ENCODE results near the gene CBX1. TPM values are rescaled to one million over a fixed set of nuclear protein-coding genes. Genes with fewer than 3 reads are reported as not detected.

Gene CBX1
- total and polyA plus RNA-seq, 2 of the 8 experiments (the other 6 are each of a cell fraction or from before 2014, with no cell fraction given): 38.7 to 173 TPM

DNA sequence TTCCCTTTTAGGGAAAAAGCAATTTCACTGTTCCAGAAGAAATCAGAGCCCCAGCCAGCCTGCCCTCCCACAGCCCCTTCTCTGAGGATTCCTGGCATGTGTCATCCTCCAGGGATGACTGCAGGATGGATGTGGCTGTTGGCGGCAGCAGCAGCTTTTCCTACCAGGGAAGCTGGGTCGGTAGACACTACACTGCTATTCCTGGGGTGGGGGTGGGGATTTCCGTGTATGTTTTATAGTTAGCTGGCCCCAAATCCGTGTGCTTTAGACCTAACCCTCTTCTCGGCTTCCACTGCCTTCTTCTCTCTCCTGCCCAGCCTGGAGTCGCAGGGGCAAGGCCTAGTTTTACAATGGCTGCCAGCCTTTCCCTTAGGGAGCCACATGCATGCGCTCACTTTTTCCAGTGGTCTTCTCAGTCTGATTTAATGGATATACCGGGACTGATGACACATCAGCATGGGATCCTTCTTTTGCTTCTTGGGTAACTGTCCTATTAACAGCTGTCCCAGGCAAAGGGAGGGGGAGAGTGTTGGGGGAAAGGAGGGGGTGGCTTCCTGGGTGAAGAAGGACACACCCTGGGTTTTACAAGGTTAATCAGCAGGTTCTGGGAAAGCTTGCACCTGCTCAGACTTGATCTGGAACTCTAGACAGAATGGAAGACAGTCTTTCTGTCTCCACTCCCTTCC, 55.8 kb downstream of the CBX1 start:
- no peak overlapping the region for H3K9ac ChIP-seq (replicated peaks in 1 of 4; ENCODE audit: extremely low read depth in 1 of 4, low read depth in 3 of 4, low read length in 3 of 4)
- peak overlapping the region in 1 of 2 experiments; percentile 87; a peak in 2 of 4 replicates for H3K4me2 ChIP-seq (ENCODE audit: insufficient read depth in 1 of 2, low read depth in 2 of 2, low read length in 2 of 2)
- TF ChIP-seq RFX5 (IDR thresholded peaks at IDR 0.05; ENCODE audit: borderline replicate concordance, low read depth, low read length) (no peak), CBX8 (IDR thresholded peaks at IDR 0.05; ENCODE audit: borderline replicate concordance, low read depth, low read length) (no peak), POLR2A (IDR thresholded peaks at IDR 0.05; ENCODE audit: control extremely low read depth in 1 of 2, low read depth in 2 of 2, low read length in 2 of 2) (no peak), PHF8 (conservative IDR thresholded peaks at IDR 0.05; ENCODE audit: low read depth, low read length) (no peak)

More for the DNA sequence above, 55.8 kb downstream of the CBX1 start:
- no peaks in the 10 kb centered on the region for H3K9me3 ChIP-seq (ENCODE audit: insufficient read depth in 2 of 2, low read depth in 1 of 2, low read length in 1 of 2)
- no peak overlapping the region for H4K91ac ChIP-seq (replicated peaks; ENCODE audit: insufficient read length, low read length)
- no peak overlapping the region for H2BK20ac ChIP-seq (ENCODE audit: low read length)
- H3K27ac ChIP-seq (ENCODE audit: low read depth, low read length): no peak overlapping the region
- no peaks in the 10 kb centered on the region; a peak in 1 of 8 replicates for H3K36me3 ChIP-seq (ENCODE audit: control insufficient read depth in 2 of 4, insufficient read depth in 4 of 4, low read length in 3 of 4)
- H2AK5ac ChIP-seq (ENCODE audit: low read depth, low read length): 0 out of 2 replicates have a peak overlapping the region, but pooled peaks have one; percentile 48
- no peak overlapping the region for H3K23ac ChIP-seq (ENCODE audit: insufficient read length)
- peaks cover 0 to 7% (median 6%) of the 10 kb centered on the region in 4 experiments; a peak in 4 of 7 replicates for H3K4me1 ChIP-seq (replicated peaks in 1 of 4; ENCODE audit: control insufficient read depth in 3 of 4, insufficient read depth in 4 of 4, low read length in 3 of 4)
- no peaks in the 10 kb centered on the region; the same call in 1 of the 2 replicates for H3K79me1 ChIP-seq (ENCODE audit: low read depth, low read length)
- ChIA-PET CTCF (ENCODE audit: partially characterized antibody) (interaction anchor here (0.6 to 10.5 kb wide), 10 partner anchors 9 to 1249 kb away, joined by 3 to 111 read pairs (median 4); no protein-coding TSS in a partner anchor), POLR2A (ENCODE audit: partially characterized antibody) (interaction anchor here (0.9 to 41.8 kb wide), 3 partner anchors 8 to 67 kb away, joined by 3 to 1227 read pairs (median 1227); partner anchors contain the start of genes COPZ2 and NFE2L1)
- peaks cover 10% of the 10 kb centered on the region for H3K23me2 ChIP-seq (ENCODE audit: low read depth, low read length)
- no peak overlapping the region for H3K18ac ChIP-seq (ENCODE audit: extremely low read depth, low read length)
- no peak overlapping the region for H2BK12ac ChIP-seq (ENCODE audit: low read depth, low read length)
- H3K4me3 ChIP-seq (ENCODE audit: extremely low read depth in 1 of 4, insufficient read depth in 2 of 4, low read depth in 3 of 4, low read length in 4 of 4): no peak overlapping the region
- no peaks in the 10 kb centered on the region for H3K27me3 ChIP-seq (replicated peaks in 1 of 4; ENCODE audit: control insufficient read depth in 3 of 4, extremely low read depth in 1 of 4, insufficient read depth in 3 of 4, low read length in 3 of 4)
- no peak overlapping the region for H3K14ac ChIP-seq (ENCODE audit: insufficient read length)
- no peak for FAIRE-seq
- WGBS, 2 experiments (ENCODE audit: extremely low coverage in 1 of 2, insufficient coverage in 1 of 2, insufficient read length in 1 of 2, insufficient replicate concordance in 2 of 2, low coverage in 1 of 2, low lambda C conversion rate in 2 of 2, missing lambda C conversion rate in 1 of 2): 81% methylated on average over 8 of the region's 8 CpGs; no CpG with 5 or more reads in 1 of the 2 experiments
- no peak overlapping the region for H3K56ac ChIP-seq (replicated peaks; ENCODE audit: insufficient read length, low read depth, low read length)
- DNase-seq (ENCODE audit: low read depth in 1 of 2, low spot score in 2 of 2): no peak
- no peak overlapping the region for H2AFZ ChIP-seq (ENCODE audit: low read length)
- no peak overlapping the region for H2BK5ac ChIP-seq (ENCODE audit: low read depth, low read length)
- no peak overlapping the region for H2BK120ac ChIP-seq (replicated peaks; ENCODE audit: low read depth, low read length)
- H4K20me1 ChIP-seq (replicated peaks in 1 of 2; ENCODE audit: control insufficient read depth in 1 of 2, insufficient read depth in 2 of 2, low read length in 2 of 2): peaks cover 0 to 3% of the 10 kb centered on the region in 2 experiments
- peaks cover 0 to 30% of the 10 kb centered on the region in 2 experiments; a peak in 2 of 4 replicates for H3K79me2 ChIP-seq (ENCODE audit: control insufficient read depth in 1 of 2, insufficient read depth in 2 of 2, low read length in 2 of 2)
- no peak overlapping the region for H2BK15ac ChIP-seq (ENCODE audit: low read length)
- H4K5ac ChIP-seq (ENCODE audit: insufficient read length, low read depth, low read length): no peak overlapping the region
- H3K4ac ChIP-seq (replicated peaks; ENCODE audit: insufficient read length, low read depth, low read length): no peak overlapping the region
- H4K8ac ChIP-seq (ENCODE audit: extremely low read depth, insufficient read depth, low read length): no peak overlapping the region
